Measurements from ENCODE around the gene GTPBP6.
"Not testable (repeated sequence)": the region's sequence is repeated elsewhere in the genome, so short reads cannot be mapped to it uniquely, and the experiment has no call there.

Gene GTPBP6

GRCh38 chrX:352582-353314 is 34.2 kb upstream of the GTPBP6 start:
- Histone ChIP-seq H3K4me1 (ENCODE audit: control insufficient read depth in 2 of 2, insufficient read depth in 1 of 2, low read depth in 1 of 2, low read length in 2 of 2) (peaks cover 0 to 5% of the 10 kb centered on the region in 2 donors), H3K23ac (ENCODE audit: low read depth, low read length, poor library complexity) (peak overlapping the region; percentile 70), H2BK12ac (ENCODE audit: low read length) (no peak overlapping the region), H3K36me3 (replicated peaks in 1 of 2; ENCODE audit: control insufficient read depth in 2 of 2, insufficient read depth in 2 of 2, low read length in 2 of 2) (peaks cover 9 to 62% of the 10 kb centered on the region in 2 donors), H3K79me1 (ENCODE audit: low read depth, low read length) (peaks cover 23% of the 10 kb centered on the region), H3K27me3 (ENCODE audit: control insufficient read depth in 3 of 3, insufficient read depth in 3 of 3, low read depth in 1 of 3, low read length in 3 of 3) (no peaks in the 10 kb centered on the region), H4K91ac (ENCODE audit: low read depth, low read length, poor library complexity) (no peak overlapping the region), H3K9me3 (replicated peaks in 1 of 2; ENCODE audit: control insufficient read depth in 2 of 2, insufficient read depth in 1 of 2, low read depth in 1 of 2, low read length in 2 of 2) (peaks cover 0 to 2% of the 10 kb centered on the region in 2 donors), H2BK120ac (ENCODE audit: low read depth, low read length) (no peak overlapping the region), H3K4me2 (ENCODE audit: insufficient read depth, low read length, poor library complexity, severe bottlenecking) (no peak overlapping the region), H3K4ac (ENCODE audit: low read length) (no peak overlapping the region), H3K9ac (ENCODE audit: low read depth, low read length, poor library complexity) (no peak overlapping the region), H2AK5ac (ENCODE audit: low read depth, low read length) (no peak overlapping the region), H2BK5ac (ENCODE audit: low read length) (no peak overlapping the region), H2BK15ac (ENCODE audit: low read length) (no peak overlapping the region), H3K14ac (ENCODE audit: low read length) (no peak overlapping the region), H3K18ac (ENCODE audit: low read length) (peak overlapping the region; percentile 11), H2AFZ (ENCODE audit: low read length) (no peak overlapping the region), H3K4me3 (ENCODE audit: low read length in 2 of 2) (no peak overlapping the region), H4K8ac (ENCODE audit: low read depth, low read length) (no peak overlapping the region), H3K27ac (replicated peaks; ENCODE audit: low read length) (no peak overlapping the region)
- no peak for DNase-seq (ENCODE audit: low spot score)
- WGBS, 2 donors (ENCODE audit: extremely low coverage in 2 of 2, insufficient read length in 2 of 2, insufficient replicate concordance in 1 of 2): no CpG with 5 or more reads among the region's 39 CpGs

GRCh38 chrX:352181-352580 is 33.6 kb upstream of the GTPBP6 start:
- H2BK12ac ChIP-seq (ENCODE audit: low read length): no peak overlapping the region
- H3K14ac ChIP-seq (ENCODE audit: low read length): no peak overlapping the region
- DNase-seq (ENCODE audit: low spot score): no peak
- peaks cover 0 to 5% of the 10 kb centered on the region in 2 donors for H3K4me1 ChIP-seq (ENCODE audit: control insufficient read depth in 2 of 2, insufficient read depth in 1 of 2, low read depth in 1 of 2, low read length in 2 of 2)
- H4K91ac ChIP-seq (ENCODE audit: low read depth, low read length, poor library complexity): no peak overlapping the region
- no peak overlapping the region for H3K4me3 ChIP-seq (ENCODE audit: low read length in 2 of 2)
- H2BK120ac ChIP-seq (ENCODE audit: low read depth, low read length): no peak overlapping the region
- H3K18ac ChIP-seq (ENCODE audit: low read length): peak overlapping the region; percentile 11
- H2BK15ac ChIP-seq (ENCODE audit: low read length): no peak overlapping the region
- peaks cover 0 to 4% of the 10 kb centered on the region in 2 donors for H3K9me3 ChIP-seq (replicated peaks in 1 of 2; ENCODE audit: control insufficient read depth in 2 of 2, insufficient read depth in 1 of 2, low read depth in 1 of 2, low read length in 2 of 2)
- no peak overlapping the region for H3K9ac ChIP-seq (ENCODE audit: low read depth, low read length, poor library complexity)
- no peak overlapping the region for H4K8ac ChIP-seq (ENCODE audit: low read depth, low read length)
- peaks cover 23% of the 10 kb centered on the region for H3K79me1 ChIP-seq (ENCODE audit: low read depth, low read length)
- H2AFZ ChIP-seq (ENCODE audit: low read length): no peak overlapping the region
- no peak overlapping the region for H2AK5ac ChIP-seq (ENCODE audit: low read depth, low read length)
- H3K36me3 ChIP-seq (replicated peaks in 1 of 2; ENCODE audit: control insufficient read depth in 2 of 2, insufficient read depth in 2 of 2, low read length in 2 of 2): peaks cover 9 to 63% of the 10 kb centered on the region in 2 donors
- H2BK5ac ChIP-seq (ENCODE audit: low read length): no peak overlapping the region
- H3K27me3 ChIP-seq (ENCODE audit: control insufficient read depth in 3 of 3, insufficient read depth in 3 of 3, low read depth in 1 of 3, low read length in 3 of 3): no peaks in the 10 kb centered on the region
- no peak overlapping the region for H3K27ac ChIP-seq (replicated peaks; ENCODE audit: low read length)
- no peak overlapping the region for H3K23ac ChIP-seq (ENCODE audit: low read depth, low read length, poor library complexity)
- WGBS, 2 donors (ENCODE audit: extremely low coverage in 2 of 2, insufficient read length in 2 of 2, insufficient replicate concordance in 1 of 2): no CpG with 5 or more reads among the region's 27 CpGs
- H3K4ac ChIP-seq (ENCODE audit: low read length): no peak overlapping the region
- no peak overlapping the region for H3K4me2 ChIP-seq (ENCODE audit: insufficient read depth, low read length, poor library complexity, severe bottlenecking)

- no peak overlapping the region for H3K18ac ChIP-seq (ENCODE audit: low read length)
- no peak overlapping the region for H2BK12ac ChIP-seq (ENCODE audit: low read length)
- H2BK15ac ChIP-seq (ENCODE audit: low read length): no peak overlapping the region
- no peak overlapping the region for H3K9ac ChIP-seq (ENCODE audit: low read depth, low read length, poor library complexity)
- H3K23ac ChIP-seq (ENCODE audit: low read depth, low read length, poor library complexity): no peak overlapping the region
- H2BK120ac ChIP-seq (ENCODE audit: low read depth, low read length): no peak overlapping the region
- no peak overlapping the region for H3K4ac ChIP-seq (ENCODE audit: low read length)
- H3K14ac ChIP-seq (ENCODE audit: low read length): no peak overlapping the region
- H2AK5ac ChIP-seq (ENCODE audit: low read depth, low read length): no peak overlapping the region
- H2BK5ac ChIP-seq (ENCODE audit: low read length): no peak overlapping the region
- H3K27ac ChIP-seq (replicated peaks; ENCODE audit: low read length): no peak overlapping the region
- WGBS, 2 donors (ENCODE audit: extremely low coverage in 2 of 2, insufficient read length in 2 of 2, insufficient replicate concordance in 1 of 2): no CpG with 5 or more reads among the region's 10 CpGs
- H3K79me1 ChIP-seq (ENCODE audit: low read depth, low read length): peaks cover 23% of the 10 kb centered on the region
- no peak overlapping the region for H4K8ac ChIP-seq (ENCODE audit: low read depth, low read length)
- H3K36me3 ChIP-seq (replicated peaks in 1 of 2; ENCODE audit: control insufficient read depth in 2 of 2, insufficient read depth in 2 of 2, low read length in 2 of 2): peaks cover 13 to 64% of the 10 kb centered on the region in 2 donors
- H3K4me1 ChIP-seq (ENCODE audit: control insufficient read depth in 2 of 2, insufficient read depth in 1 of 2, low read depth in 1 of 2, low read length in 2 of 2): peaks cover 0 to 5% of the 10 kb centered on the region in 2 donors
- no peaks in the 10 kb centered on the region for H3K27me3 ChIP-seq (ENCODE audit: control insufficient read depth in 3 of 3, insufficient read depth in 3 of 3, low read depth in 1 of 3, low read length in 3 of 3)
- DNase-seq (ENCODE audit: low spot score): no peak
- H3K4me2 ChIP-seq (ENCODE audit: insufficient read depth, low read length, poor library complexity, severe bottlenecking): no peak overlapping the region
- H3K4me3 ChIP-seq (ENCODE audit: low read length in 2 of 2): no peak overlapping the region
- peaks cover 0 to 8% of the 10 kb centered on the region in 2 donors for H3K9me3 ChIP-seq (replicated peaks in 1 of 2; ENCODE audit: control insufficient read depth in 2 of 2, insufficient read depth in 1 of 2, low read depth in 1 of 2, low read length in 2 of 2)
- no peak overlapping the region for H2AFZ ChIP-seq (ENCODE audit: low read length)
- no peak overlapping the region for H4K91ac ChIP-seq (ENCODE audit: low read depth, low read length, poor library complexity)
Observed at GRCh38 chrX:351736-352135, 33.1 kb upstream of the GTPBP6 start.

GRCh38 chrX:351324-351641 is 32.7 kb upstream of the GTPBP6 start:
- WGBS, 2 donors (ENCODE audit: extremely low coverage in 2 of 2, insufficient read length in 2 of 2, insufficient replicate concordance in 1 of 2): no CpG with 5 or more reads among the region's 13 CpGs
- not testable (repeated sequence) for H2BK5ac ChIP-seq (ENCODE audit: low read length); H4K91ac ChIP-seq (ENCODE audit: low read depth, low read length, poor library complexity); H3K4ac ChIP-seq (ENCODE audit: low read length); H2BK120ac ChIP-seq (ENCODE audit: low read depth, low read length); H3K23ac ChIP-seq (ENCODE audit: low read depth, low read length, poor library complexity); H3K4me2 ChIP-seq (ENCODE audit: insufficient read depth, low read length, poor library complexity, severe bottlenecking); H3K27ac ChIP-seq (replicated peaks; ENCODE audit: low read length); H2BK15ac ChIP-seq (ENCODE audit: low read length); H3K4me1 ChIP-seq (ENCODE audit: control insufficient read depth in 2 of 2, insufficient read depth in 1 of 2, low read depth in 1 of 2, low read length in 2 of 2); H3K4me3 ChIP-seq (ENCODE audit: low read length in 2 of 2); H3K27me3 ChIP-seq (ENCODE audit: control insufficient read depth in 3 of 3, insufficient read depth in 3 of 3, low read depth in 1 of 3, low read length in 3 of 3); H3K18ac ChIP-seq (ENCODE audit: low read length); H2BK12ac ChIP-seq (ENCODE audit: low read length); H3K9me3 ChIP-seq (replicated peaks in 1 of 2; ENCODE audit: control insufficient read depth in 2 of 2, insufficient read depth in 1 of 2, low read depth in 1 of 2, low read length in 2 of 2); H2AFZ ChIP-seq (ENCODE audit: low read length); DNase-seq (ENCODE audit: low spot score); H2AK5ac ChIP-seq (ENCODE audit: low read depth, low read length); H4K8ac ChIP-seq (ENCODE audit: low read depth, low read length); H3K9ac ChIP-seq (ENCODE audit: low read depth, low read length, poor library complexity)
- peaks cover 21% of the 10 kb centered on the region for H3K79me1 ChIP-seq (ENCODE audit: low read depth, low read length)
- H3K36me3 ChIP-seq (replicated peaks in 1 of 2; ENCODE audit: control insufficient read depth in 2 of 2, insufficient read depth in 2 of 2, low read length in 2 of 2): peaks cover 12 to 61% of the 10 kb centered on the region in 2 donors
- H3K14ac ChIP-seq (ENCODE audit: low read length): peak overlapping the region; percentile 97

All from neuronal stem cell (in vitro differentiated cells).